GM19324 (cell line): ENCODE measurements around the gene NUDT19.
A peak's percentile ranks its signal among the peaks of the same experiment; 100 is the strongest.
"Not testable (repeated sequence)": the region's sequence is repeated elsewhere in the genome, so short reads cannot be mapped to it uniquely, and the experiment has no call there.

Experiments used
- ATAC-seq: cut with Tn5 transposase; IDR thresholded peaks from one replicate; pipeline ENCODE4 v1.9.1; 2021; ENCODE audit warnings: mild to moderate bottlenecking, moderate library complexity; ENCODE audit not compliant: unreplicated experiment, low FRiP score

NUDT19 gene

DNA sequence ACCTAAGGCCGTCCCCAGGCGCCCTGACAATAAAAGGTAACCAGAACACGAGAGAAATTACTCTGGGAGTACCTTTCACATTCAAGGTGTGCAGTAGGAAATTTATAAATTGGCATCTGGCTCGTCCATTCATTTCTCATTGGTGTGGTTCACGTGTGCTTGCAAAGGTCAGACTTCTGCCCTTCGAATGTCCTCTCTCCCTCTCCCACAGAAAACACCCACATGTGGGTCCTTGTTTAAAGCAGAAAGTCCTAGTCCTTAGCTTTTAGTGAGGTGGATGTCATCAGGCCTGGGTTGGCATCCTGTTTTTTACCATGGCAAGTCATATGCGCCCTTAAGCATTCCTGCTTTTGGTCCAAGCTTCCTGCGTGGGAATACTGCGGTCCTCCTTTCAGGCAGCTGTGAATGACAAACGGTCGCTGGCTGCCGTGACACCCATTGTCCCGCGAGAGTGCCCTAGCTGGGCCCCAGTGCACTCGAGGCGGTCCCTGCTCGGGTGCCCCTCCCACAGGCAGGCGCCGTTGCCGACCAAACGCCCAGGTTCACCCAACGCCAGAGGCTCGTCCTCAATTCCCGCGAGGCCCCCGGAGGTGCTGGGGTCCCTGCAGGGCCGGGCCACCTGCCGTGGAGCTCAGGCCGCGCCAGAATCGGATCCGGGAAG is at the start of gene NUDT19:
NUDT19 (plus strand) TSS at position 531 of the 661 bp plus-strand sequence. CDS start 140 bp downstream, outside the sequence.
- ATAC-seq, result peak; percentile 88

DNA sequence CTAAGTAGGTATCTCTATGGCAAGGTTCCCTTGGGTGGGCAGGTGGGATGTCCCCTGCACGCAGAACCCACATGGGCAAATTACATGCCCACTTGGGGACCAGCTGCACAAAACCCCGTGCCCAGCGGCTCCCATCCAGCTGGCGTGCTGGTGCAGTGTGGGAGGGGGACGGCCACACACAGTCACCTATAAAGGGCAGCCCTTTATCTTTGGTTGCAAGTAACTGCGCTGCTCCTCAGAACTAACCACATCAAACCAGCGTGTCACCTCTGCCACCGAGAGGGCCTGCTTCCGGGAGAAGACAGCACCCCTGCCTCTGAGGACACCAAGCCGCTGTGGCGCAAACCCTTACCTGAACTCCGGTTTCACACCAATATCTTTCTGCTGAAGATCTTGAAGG is 48.9 kb upstream of the NUDT19 start:
- ATAC-seq, result no peak

DNA sequence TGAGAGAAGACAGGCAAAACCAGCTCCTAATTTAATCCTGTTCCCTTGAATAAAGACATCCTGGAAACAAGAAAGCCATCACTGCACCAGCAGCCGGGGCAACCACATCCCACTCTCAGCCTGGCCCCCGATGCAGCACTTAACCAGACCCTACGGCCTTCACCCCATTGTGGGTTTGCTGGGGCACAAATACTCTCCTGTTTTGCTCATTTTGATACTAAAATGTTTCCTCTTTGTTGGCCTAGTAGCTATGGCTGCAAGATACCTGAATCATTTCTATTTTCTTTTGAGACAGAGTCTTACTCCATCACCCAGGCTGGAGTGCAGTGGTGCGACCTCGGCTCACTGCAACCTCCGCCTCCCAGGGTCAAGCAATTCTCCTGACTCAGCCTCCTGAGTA is 45.1 kb upstream of the NUDT19 start:
- no peak for ATAC-seq

DNA sequence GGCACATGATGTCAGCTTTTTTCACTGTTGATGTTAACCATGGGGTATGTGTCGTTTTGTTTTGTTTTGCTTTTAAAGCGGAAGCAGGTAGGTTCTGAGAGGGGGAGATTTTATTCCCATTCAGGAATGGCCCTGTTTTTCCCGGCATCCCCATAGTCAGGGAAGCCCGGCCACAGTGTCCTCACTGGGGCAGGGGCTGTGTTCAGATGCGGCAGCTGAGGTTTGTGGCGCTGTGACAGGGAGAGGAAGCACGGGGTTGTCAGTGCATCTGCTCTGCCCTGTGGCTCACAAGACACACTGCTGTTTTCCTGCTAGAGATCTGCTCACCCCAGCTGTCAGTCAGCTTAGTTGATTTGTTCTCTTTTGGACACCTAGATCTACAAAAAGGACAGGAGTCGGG is 44.3 kb upstream of the NUDT19 start:
- ATAC-seq, result no peak

DNA sequence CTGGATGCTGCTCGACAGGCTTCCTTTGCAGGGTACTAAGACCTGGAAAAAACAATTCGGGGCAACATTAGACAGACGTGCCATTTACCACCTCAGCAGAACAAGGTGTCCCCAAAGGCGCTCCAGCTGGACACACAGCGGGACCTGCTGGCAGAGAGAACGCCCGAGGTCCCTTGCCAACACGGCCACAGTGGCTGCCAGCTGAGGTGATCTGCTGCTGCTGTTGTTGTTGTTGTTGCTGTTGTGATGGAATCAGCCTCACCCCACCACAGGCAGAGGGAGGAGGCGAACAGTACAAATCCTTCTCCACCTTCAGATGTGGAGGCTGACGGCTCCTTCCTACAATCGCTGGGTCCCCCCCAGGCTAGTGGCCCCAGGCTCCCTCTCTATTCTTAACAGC is 41.9 kb upstream of the NUDT19 start:
- no peak for ATAC-seq

DNA sequence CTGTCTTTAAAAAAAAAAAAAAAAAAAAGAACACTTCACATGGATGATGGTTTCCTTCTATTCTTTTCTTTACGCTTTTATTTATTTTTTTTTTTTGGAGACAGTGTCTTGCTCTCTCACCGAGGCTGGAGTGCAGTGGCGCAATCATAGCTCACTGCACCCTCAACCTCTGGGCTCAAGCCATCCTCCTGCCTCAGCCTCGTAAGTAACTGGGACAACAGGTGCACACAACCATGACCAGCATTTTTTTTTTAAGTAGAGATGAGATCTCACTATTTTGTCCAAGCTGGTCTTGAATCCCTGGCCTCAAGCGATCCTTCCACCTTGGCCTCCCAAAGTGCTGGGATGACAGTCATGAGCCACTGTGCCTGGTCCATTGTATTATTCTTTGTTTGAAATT is 41.0 kb upstream of the NUDT19 start:
- ATAC-seq, result no peak

DNA sequence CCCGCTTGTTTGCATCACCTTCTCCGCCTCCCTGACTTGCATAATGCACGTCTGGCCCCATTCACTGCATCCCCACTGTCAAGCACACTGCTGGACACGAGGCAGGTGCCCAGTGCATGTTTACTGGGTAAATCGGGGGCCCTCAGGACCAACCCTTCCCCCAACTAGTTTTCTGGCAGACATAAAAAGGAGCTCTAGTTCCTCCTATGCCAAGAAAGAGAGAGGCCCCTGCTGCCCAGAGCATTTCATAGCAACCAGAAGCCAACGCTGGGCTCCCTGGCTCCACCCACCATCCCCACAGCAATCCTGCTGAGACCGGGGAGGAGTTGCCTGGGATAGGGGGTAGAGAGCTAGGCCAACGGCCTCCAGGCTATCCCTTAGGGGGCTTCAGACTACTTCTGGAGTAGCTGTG is 39.9 kb upstream of the NUDT19 start:
- ATAC-seq, result no peak

DNA sequence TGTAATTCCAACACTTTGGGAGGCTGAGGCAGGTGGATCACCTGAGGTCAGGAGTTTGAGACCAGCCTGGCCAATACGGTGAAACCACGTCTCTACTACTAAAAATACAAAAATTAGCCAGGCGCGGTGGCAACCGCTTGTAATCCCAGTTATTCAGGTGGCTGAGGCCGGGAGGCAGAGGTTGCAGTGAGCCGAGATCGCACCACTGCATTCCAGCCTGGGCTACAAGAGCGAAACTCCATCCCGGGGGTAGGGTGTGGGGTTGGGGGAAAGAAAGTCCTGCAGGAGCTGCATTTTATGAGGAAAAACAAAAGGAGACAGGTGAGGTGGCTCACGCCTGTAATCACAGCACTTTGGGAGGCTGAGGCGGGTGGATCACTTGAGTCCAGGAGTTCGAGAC is 39.3 kb upstream of the NUDT19 start:
- not testable (repeated sequence) for ATAC-seq

DNA sequence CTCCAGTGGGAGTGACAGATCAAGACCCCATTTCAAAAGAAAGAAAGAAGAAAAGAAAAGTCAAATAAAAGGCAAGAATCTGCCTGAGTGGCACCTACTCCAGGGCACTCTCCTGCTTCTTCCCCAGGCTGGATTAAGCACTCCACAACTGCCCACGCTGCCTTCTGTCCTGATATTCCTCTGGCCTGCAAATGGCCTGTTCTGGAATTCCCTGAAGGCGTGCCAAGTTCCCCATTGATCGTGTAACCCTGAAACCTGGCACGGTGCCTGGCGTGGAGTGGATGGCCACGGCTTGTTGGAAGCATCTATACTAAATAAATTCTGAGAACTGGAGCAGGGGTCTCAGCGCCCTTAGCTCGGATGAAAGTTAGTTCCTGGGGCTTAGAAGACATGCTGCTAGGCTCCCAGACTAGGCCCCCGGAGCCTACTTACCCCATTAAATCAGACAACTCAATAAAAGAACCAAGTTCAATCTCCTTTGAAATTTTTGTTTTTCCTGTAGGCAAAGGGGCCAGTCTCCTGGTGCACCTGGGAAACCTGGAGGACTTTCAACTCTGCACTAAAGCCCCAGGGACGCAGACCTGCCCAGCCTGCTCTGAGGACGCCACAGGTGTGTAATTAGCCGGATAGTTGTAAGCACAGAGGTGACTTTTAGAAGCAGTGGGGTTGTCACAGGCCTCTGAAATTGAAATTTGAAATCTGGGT is 38.6 kb upstream of the NUDT19 start:
- no peak for ATAC-seq

DNA sequence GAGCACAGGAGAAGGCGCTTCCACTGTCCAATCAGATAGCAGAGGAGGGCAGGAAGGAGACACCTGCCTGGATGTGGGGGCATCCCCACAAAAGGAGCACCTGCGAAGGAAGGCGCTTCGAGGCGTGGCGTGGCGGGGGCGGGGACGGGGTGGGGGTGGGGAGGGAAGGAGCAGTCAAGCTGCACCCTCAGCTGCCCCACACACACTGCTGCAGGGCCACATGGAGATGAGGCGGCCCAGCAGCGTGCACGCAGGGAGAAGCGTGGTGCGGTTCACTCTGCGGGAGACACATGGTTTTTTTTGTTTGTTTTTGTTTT is 38.1 kb upstream of the NUDT19 start:
- ATAC-seq, result no peak

DNA sequence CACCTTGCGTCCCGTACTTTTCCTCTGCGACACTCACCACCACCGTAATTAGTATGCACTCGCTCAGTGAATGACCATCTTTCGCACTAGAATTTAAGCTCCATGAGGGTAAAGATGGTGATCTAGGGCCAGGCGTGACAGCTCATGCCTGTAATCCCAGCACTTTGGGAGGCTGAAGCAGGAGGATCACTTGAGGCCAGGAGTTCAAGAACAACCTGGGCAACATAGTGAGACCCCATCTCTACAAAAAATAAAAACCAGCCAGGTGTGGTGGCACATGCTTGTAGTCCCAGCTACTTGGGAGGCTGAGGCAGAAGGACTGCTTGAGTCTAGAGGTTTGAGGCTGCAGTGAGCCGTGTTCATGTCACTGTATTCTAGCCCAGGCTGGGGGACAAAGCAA is 35.2 kb upstream of the NUDT19 start:
- not testable (repeated sequence) for ATAC-seq

DNA sequence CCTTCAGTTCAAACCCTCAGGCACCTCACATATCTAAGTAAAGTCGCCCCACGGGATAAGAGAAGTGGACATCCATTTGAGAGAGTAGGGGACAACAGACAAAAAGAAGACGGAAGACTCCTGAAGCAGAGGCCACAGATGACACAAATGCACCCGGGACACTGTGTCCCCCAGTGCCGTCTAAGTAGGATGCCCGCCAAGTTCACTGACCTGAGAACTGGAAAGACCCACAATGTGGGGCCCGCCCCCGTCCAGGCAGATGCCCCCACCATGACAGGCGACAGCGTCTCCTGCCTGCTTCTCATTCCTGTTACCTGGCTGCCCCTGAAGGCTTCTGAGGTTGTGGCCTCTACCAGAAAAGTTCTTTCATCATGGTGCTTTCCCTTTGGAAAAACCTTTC is 33.5 kb upstream of the NUDT19 start:
- ATAC-seq, result no peak

DNA sequence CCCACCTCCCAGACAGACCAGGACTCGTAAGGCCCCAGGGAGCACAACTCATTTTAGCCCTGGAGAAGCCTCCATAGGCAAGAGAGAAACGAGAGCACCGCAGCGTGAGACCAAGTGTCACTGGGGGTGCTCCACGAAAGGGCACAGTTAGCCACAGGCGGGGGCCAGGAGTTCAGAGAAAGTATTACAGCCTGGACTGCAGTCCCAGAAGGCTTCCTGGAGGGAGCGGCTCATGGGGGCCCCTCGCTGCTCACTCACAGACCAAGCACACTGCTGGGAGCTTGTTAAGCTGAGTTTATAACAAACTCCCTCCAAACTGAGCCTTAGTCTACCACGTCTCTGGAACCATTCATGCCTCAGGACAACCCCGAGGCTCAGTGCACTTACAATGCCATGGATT is 33.1 kb upstream of the NUDT19 start:
- no peak for ATAC-seq

DNA sequence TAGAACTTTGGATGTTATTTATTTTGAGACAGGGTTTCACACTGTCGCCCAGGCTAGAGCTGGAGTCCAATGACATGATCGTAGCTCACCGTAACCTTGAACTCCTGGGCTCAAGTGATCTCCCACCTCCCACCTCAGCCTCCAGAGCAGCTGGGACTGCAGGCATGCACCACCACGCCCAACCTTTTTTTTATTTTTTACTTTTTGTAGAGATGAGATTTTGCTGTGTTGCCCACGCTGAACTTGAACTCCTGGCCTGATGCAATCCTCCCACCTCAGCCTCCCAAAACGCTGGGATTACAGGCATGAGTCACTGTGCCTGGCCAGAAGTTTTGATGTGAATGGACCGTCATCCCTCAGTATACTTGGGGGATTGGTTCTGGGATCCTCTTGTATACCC is 30.3 kb upstream of the NUDT19 start:
- ATAC-seq, result no peak

DNA sequence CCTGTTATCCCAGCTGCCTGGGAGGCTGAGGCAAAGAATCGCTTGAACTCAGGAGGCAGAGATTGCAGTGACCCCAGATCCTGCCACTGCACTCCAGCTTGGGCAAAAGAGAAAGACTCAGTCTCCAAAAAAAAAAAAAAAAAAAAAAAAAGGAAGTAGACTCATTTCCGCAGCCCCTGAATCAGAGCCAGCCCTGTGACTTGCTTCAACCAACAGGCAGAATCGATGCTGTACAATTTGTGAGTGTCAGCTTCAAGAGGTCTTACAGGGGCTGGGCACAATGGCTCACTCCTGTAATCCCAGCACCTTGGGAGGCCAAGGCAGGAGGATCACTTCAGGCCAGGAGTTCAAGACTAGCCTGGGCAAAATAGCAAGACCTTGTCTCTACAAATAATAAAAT is 29.4 kb upstream of the NUDT19 start:
- no peak for ATAC-seq

DNA sequence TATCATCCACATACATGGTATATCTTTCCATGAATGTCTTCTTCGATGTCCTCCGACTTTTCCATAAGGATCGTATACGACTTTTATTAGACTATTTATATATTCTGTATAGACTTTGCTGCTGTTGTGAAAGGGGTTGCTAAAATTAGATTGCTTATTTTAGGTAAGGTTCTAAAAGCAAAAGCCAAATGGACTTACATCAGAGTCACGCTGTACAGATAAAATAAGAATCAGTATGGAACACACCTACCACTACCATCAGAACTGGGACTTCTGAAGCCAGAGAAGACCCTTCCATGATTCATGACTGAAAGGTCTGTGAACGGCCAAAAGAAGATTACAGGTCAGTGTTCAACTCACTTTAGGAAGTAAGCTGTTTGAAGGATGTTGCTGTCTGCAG is 25.5 kb upstream of the NUDT19 start:
- no peak for ATAC-seq

DNA sequence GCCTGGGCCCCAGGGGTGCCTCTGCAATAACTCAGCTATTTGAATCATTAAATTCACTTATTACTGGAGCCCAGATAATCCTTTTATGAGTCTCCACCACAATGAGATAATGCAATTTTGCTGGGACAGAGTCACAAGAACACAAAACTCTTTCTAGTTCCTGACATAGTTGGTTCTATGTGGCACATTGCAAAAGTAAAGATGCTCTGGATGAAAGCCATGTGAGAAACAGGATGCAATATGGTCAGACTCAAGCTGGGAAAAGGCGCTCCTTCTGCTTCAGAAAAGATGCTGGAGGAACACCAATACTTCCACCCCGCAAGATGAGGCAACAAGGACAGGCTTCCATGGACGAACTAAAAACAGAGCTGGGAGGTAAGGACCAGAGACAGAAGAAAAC is 22.3 kb upstream of the NUDT19 start:
- ATAC-seq, result no peak

DNA sequence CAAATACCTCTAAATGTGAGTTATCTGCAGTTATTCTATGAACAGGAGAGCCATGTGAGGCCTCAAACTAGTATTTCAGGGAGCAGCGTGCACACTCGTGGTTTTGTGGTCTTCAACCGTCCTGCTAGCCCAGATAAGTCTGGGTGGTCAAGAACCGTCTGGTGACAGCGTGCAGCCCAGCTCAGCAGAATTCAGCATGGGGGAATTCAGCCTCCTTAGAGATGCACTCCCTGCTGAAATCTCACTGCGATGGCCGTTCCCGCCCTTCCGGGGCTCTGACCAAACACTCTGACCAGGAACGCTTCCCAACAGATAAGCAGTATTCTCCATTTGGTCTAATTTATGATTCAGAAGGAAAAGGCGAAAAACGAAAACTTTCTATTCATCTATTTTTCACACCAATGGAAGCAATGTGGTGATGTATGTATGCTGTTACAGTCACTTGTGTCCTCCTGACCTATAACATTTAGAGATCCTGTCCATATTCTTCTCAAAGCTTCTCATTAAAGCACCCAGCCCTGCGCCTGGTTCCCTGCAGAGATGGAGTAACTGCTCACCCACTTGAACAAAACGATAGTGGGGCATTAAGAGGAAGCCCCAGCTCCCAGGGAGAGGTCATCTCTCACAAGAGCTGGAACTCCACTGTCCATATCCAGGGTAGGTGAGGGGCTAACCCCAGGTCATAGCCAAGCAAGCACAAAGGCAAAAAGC is 19.6 kb upstream of the NUDT19 start:
- ATAC-seq, result no peak

DNA sequence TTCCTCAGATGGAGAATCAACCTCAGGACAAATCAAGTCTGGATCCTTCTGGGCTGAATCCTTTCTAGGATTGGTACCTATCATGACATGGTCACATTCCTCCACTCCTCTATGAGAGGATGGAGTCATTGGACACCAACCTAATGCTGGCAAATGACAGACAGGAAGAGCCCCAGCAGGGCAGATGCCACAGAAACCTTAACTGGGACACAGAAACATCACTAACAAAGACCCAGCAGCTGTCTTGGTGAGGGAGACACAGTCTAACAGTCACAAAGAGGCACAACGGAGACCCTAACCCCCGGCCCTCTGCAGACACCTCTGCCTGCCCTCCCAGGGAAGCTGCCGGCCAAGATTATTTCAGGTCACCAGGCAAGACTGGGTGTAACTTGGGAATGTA is 18.8 kb upstream of the NUDT19 start:
- no peak for ATAC-seq

DNA sequence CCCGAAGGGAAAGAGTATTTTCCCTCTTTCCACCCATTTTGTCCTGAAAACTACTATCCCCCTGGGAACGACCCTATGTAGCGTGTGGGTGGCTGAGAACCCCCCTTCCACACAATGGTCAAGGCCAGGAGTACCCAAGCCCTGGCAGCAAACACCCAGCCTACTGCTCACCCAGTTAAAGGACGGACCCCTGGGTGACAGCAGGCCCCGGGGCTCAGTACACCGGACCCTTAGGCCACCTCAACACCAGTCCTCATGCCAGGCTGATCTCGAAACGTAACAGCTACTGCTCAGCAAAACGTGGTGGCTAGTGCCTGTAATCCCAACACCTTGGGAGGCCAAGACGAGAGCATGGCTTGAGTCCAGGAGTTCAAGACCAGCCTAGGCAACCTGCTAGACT is 18.0 kb upstream of the NUDT19 start:
- no peak for ATAC-seq

DNA sequence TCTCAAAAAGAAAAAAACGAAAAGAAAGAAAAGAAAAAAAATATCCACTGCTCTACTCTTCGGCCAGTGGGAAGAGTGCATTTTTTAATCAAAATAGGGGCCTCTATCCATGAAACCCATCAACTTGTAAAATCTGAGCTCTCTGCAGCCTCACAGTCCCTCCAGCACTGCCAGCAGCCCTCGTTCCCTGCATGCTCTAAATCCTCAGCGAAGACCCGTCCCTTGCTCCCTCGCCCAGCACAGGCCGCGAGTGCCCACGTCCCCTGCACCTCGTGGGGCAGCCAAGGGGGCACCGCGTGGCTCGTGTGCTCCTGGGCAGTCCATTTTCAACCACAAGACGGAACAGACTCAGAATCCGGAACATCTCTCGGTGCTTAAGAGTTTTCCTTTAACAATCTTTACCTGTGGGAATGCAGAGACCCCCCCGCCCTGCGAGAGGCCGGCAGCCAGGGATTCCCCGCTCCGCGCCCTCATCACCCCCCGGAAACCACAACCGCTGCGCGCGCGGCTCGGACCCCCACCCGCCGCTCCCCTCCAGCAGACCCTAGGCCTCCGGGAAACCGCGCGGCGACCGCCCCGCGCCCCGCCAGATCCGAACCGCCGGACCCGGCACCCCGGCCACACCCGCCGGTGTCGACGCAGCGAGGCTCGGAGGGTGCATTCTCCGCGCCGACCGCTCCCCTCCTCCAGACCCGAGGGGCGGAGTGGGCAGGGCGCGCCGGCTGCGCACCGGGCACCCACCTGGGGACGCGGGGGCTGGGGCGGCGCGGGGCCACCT is 17.3 kb upstream of the NUDT19 start:
- no peak for ATAC-seq
